GM12878 (cell line): ENCODE measurements around the gene SPATA45.

Experiments used
- BACH1 ChIP-seq: fragments of 450-650 bp; IDR thresholded peaks from 2 replicates; pipeline ENCODE4 v1.6.1; 2017; ENCODE audit warnings: mild to moderate bottlenecking, borderline replicate concordance
- MYC ChIP-seq: IDR thresholded peaks from 2 replicates; pipeline ENCODE4 v1.6.1; 2011; ENCODE audit warnings: mild to moderate bottlenecking, low read length, moderate library complexity, inconsistent platforms; ENCODE audit not compliant: insufficient read depth, insufficient replicate concordance, insufficient read length, severe bottlenecking
- NBN ChIP-seq: fragments of 450-650 bp; IDR thresholded peaks from 2 replicates; pipeline ENCODE4 v1.6.1; 2016
- POLR2A ChIP-seq: IDR thresholded peaks from 2 replicates; pipeline ENCODE4 v1.6.1; 2011; ENCODE audit warnings: low read depth, mild to moderate bottlenecking, low read length

DNA sequence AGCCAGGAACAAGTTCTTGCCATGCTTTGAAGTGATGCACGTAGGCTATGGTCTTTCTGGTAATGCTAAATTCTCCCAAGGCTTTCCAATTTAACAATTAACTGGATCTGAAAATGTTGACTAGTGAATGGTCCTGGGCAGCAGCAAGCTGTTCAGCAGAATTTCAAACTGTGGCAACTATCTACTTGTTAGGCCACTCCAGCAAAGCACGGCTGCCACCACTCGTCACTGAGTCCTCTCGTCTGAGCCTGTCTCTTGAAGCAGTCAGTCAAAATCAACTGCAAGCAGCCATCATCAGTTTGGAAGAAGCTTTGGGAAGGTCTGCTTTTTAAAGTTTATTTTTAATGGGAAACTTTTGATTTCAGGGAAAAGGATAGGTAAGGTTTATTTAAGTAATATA is 16.8 kb upstream of the SPATA45 start:
- TF ChIP-seq MYC (no peak), BACH1 (no peak), NBN (no peak), POLR2A (no peak)
